ENCODE data around the gene PHF14.

DNA sequence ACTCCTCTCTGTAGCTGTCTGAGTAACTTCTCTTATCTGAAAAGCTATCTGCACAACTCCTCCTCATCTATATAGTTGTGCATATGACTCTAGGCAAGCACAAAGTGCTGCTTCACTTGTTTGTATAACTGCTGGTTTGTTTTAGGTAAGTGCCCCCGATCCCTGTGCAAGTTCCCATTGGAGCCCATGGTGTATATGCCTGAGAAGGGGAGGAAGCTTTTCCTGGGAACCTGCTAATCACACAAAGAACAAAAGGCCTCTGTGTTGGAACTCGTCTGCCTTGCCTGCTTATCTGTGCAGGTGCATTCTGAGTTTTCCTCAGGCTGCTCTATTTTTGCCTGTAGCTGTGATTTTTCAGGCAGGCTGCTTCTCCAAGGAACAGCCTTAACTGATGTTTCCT is 23.2 kb upstream of the PHF14 start:
- TF ChIP-seq CTCF (IDR thresholded peaks at IDR 0.05; ENCODE audit: low read depth, low read length, missing input control) (no peak), SP1 (IDR thresholded peaks at IDR 0.05) (no peak), ZBTB33 (IDR thresholded peaks at IDR 0.05) (no peak), REST (IDR thresholded peaks at IDR 0.05) (no peak), ATF3 (IDR thresholded peaks at IDR 0.05) (no peak), NR2F2 (IDR thresholded peaks at IDR 0.05) (no peak), RAD21 (IDR thresholded peaks at IDR 0.05) (no peak), YY1 (IDR thresholded peaks at IDR 0.05) (no peak), JUND (IDR thresholded peaks at IDR 0.05) (no peak), GABPA (IDR thresholded peaks at IDR 0.05 in 1 of 2, conservative IDR thresholded peaks at IDR 0.05 in 1 of 2) (no peak), TAF1 (conservative IDR thresholded peaks at IDR 0.05) (no peak)
